KMS-11 (cell line): ENCODE data around the gene DRC7.

Source experiments
- H2AFZ ChIP-seq: fragments of 200-600 bp; sonication (generic); 2 replicates; pipeline ENCODE4 v1.6.1; 2016; ENCODE audit warnings: antibody characterized with exemption, mixed run types, low read depth
- H3K27ac ChIP-seq: fragments of 200-600 bp; sonication (generic); 2 replicates; pipeline ENCODE4 v1.6.1; 2016; ENCODE audit warnings: mild to moderate bottlenecking, mixed run types
- H3K27me3 ChIP-seq: fragments of 200-600 bp; sonication (generic); 2 replicates; pipeline ENCODE4 v1.6.1; 2017; ENCODE audit warnings: mild to moderate bottlenecking, low read depth, mixed run types, moderate library complexity; ENCODE audit not compliant: insufficient read depth
- H3K36me3 ChIP-seq: fragments of 200-600 bp; sonication (generic); 2 replicates; pipeline ENCODE4 v1.6.1; 2017; ENCODE audit warnings: mild to moderate bottlenecking, mixed run types; ENCODE audit not compliant: insufficient read depth
- H3K4me1 ChIP-seq: fragments of 200-600 bp; sonication (generic); 2 replicates; pipeline ENCODE4 v1.6.1; 2016; ENCODE audit warnings: mild to moderate bottlenecking, low read depth, mixed run types; ENCODE audit not compliant: poor library complexity, severe bottlenecking
- H3K4me2 ChIP-seq: fragments of 200-600 bp; sonication (generic); 2 replicates; pipeline ENCODE4 v1.7.0; 2016; ENCODE audit warnings: mild to moderate bottlenecking, mixed run types
- H3K4me3 ChIP-seq: fragments of 200-600 bp; sonication (generic); IDR thresholded peaks from 2 replicates; pipeline ENCODE4 v1.6.1; 2017; ENCODE audit warnings: low read depth, low read length, mixed read lengths; ENCODE audit not compliant: insufficient read depth
- H3K79me2 ChIP-seq: fragments of 200-600 bp; sonication (generic); 2 replicates; pipeline ENCODE4 v1.6.1; 2016; ENCODE audit warnings: low read depth, mixed run types; ENCODE audit not compliant: insufficient read depth
- H3K9ac ChIP-seq: fragments of 200-600 bp; sonication (generic); 2 replicates; pipeline ENCODE4 v1.6.1; 2016; ENCODE audit warnings: mild to moderate bottlenecking, mixed run types
- H4K20me1 ChIP-seq: fragments of 200-600 bp; sonication (generic); 2 replicates; pipeline ENCODE4 v1.6.1; 2016; ENCODE audit warnings: mild to moderate bottlenecking, mixed run types; ENCODE audit not compliant: insufficient read depth
- TF ChIP-seq, protein P1 (sequence below): fragments of 200-600 bp; sonication (generic); conservative IDR thresholded peaks from 2 replicates; pipeline ENCODE4 v1.6.1; 2017; ENCODE audit warnings: low read depth, mild to moderate bottlenecking, antibody characterized with exemption, low read length, moderate library complexity, mixed read lengths

Gene DRC7

DNA sequence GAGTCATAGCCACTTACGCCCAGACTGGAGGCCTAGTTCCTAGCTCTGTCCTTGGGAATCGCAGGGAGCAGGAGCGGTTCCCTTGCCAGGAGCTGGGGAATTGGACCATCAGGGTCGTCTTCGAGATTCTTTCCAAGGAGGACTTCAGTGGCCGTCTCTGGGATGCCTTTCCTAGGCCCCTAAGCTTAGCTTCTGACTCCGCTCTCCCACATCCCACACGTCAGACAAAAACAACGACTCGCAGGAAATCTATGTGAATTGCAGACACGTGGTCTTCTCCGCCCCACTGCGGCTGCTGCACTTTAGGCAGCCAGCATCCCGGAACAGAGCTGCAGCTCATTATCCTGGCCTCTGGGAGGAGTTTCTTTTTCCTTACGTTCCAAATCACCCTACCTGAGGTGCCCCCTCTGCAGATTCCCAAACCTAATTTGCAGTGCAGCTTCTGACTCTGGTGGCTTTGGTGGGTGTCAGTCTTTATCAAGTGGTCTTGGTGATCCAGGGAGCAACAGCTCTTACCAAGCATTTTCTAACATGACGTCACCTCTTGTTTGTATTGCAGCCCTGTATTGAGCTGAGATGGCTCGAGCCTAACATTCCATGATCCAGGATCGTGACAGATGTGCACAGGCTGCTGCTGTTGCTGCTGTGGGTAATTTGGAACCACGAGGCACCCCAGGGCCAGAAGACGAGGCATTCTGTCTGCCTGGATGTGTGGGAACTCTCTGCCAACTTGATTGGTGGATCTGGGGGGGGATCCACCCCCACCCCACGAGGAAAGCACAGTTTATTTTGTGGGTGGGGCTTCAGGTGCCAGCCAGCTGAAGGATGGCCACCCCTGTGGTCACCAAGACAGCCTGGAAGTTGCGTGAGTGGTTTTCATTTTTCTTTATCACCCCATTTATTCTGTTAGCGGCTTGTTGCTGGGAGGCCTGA is 42.1 kb downstream of the DRC7 start:
- Histone ChIP-seq H2AFZ (peak overlapping the region; percentile 55; the same call in 1 of the 2 replicates), H3K27ac (peak overlapping the region; percentile 44), H3K4me3 (no peak overlapping the region), H3K4me2 (peak overlapping the region; percentile 69), H3K36me3 (no peaks in the 10 kb centered on the region), H3K27me3 (no peaks in the 10 kb centered on the region), H4K20me1 (no peaks in the 10 kb centered on the region), H3K9ac (peak overlapping the region; percentile 68; the same call in 1 of the 2 replicates), H3K4me1 (peaks cover 9% of the 10 kb centered on the region), H3K79me2 (no peaks in the 10 kb centered on the region)
- TF ChIP-seq, protein P1, sequence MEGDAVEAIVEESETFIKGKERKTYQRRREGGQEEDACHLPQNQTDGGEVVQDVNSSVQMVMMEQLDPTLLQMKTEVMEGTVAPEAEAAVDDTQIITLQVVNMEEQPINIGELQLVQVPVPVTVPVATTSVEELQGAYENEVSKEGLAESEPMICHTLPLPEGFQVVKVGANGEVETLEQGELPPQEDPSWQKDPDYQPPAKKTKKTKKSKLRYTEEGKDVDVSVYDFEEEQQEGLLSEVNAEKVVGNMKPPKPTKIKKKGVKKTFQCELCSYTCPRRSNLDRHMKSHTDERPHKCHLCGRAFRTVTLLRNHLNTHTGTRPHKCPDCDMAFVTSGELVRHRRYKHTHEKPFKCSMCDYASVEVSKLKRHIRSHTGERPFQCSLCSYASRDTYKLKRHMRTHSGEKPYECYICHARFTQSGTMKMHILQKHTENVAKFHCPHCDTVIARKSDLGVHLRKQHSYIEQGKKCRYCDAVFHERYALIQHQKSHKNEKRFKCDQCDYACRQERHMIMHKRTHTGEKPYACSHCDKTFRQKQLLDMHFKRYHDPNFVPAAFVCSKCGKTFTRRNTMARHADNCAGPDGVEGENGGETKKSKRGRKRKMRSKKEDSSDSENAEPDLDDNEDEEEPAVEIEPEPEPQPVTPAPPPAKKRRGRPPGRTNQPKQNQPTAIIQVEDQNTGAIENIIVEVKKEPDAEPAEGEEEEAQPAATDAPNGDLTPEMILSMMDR = no peak

DNA sequence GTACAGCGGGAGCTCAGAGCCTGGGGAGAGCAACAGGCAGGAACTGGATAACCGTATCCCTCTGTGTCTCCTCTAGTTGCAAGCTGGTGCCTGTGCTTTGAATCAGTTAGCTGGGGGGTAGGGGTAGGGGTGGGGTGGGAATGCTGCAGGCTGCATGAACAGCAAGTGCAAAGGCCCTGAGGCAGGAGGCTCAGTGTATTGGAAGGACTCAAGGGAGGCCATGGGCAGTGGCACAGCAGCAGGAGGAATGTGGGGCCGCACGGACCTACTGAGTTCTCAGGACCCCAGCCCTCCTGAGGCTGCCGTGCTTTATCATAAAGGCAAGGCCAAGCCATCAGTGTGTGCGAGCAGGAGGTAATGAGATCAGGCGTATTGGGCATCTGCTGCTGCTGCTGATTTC is 44.2 kb downstream of the DRC7 start:
- Histone ChIP-seq H3K27ac (no peak overlapping the region), H2AFZ (no peak overlapping the region), H3K79me2 (no peaks in the 10 kb centered on the region), H3K4me2 (no peak overlapping the region), H3K4me1 (peaks cover 9% of the 10 kb centered on the region), H3K27me3 (no peaks in the 10 kb centered on the region), H3K36me3 (no peaks in the 10 kb centered on the region), H4K20me1 (no peaks in the 10 kb centered on the region), H3K9ac (no peak overlapping the region), H3K4me3 (no peak overlapping the region)
- TF ChIP-seq, protein P1 = no peak

DNA sequence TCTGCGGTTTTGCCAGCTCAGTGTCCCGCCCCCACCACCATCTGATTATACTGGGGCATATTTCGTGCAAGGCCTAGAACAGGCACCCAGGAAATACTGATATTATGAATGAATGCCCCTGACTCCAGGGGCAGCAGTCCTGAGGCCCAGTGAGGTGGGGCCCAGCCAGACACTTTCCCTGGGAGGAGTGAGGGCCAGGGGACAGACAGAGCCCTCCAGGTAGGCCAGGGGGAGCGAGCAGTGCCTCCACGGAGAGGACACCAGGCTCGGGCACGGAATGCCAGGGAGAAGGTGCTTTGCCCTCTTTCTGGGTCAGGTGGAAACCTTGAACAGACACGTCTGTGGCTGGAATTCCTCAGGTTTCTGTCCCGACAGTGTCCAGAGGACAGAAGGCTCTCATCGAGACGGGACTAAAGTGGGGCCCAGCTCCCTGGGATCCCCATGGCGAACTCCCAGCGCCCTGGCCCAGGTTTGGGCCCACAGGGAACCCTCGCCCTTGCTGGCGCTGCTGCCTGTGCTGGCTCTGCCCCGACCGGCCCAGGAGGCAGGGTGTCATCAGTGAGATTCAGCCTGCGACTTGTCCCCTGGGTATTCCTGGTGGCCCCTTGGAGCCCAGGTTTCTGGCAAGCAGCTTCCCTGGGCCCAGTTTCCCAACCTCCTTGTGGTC is 45.3 kb downstream of the DRC7 start:
- TF ChIP-seq, protein P1 = no peak
- H3K9ac ChIP-seq = no peak overlapping the region
- H3K4me1 ChIP-seq = peaks cover 9% of the 10 kb centered on the region
- H3K4me2 ChIP-seq = no peak overlapping the region
- H3K27ac ChIP-seq = no peak overlapping the region
- no peaks in the 10 kb centered on the region for H4K20me1 ChIP-seq
- H3K4me3 ChIP-seq = no peak overlapping the region
- H3K79me2 ChIP-seq = no peaks in the 10 kb centered on the region
- H3K36me3 ChIP-seq = no peaks in the 10 kb centered on the region
- no peaks in the 10 kb centered on the region for H3K27me3 ChIP-seq
- no peak overlapping the region for H2AFZ ChIP-seq

DNA sequence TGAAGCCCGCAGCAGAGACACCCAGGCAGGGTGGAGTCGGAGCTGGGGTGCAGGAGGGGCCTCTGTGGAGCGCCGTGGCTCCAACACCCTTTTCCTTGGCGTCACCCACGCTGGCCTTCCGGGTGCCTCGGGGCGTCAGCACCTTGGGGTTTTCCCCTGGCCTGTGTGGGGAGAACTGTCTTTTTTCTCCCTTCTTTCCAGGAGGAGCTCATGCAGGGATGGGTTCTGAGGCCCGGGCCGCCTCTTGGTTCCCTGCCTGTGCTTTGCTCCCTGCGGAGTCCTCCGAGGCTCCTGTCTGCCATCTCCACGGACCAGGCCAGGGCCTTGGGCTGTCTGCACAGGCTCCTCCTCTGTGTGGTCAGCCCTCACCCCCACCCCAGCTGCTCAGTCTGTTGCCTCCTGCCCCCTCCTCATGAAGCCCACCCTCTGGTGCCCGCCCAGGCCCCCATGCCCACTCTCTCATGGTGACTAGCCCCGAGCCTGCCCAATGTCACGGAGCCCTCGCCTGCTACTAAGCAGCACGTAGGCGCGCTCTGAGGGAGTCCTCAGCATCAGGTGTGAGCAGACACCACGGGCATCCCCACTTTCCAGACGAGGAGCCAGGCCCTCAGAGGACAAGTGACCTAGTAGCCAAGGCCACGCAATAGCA is 45.9 kb downstream of the DRC7 start:
- no peak overlapping the region for H3K4me2 ChIP-seq
- no peaks in the 10 kb centered on the region for H4K20me1 ChIP-seq
- H3K4me3 ChIP-seq = no peak overlapping the region
- H3K4me1 ChIP-seq = peaks cover 9% of the 10 kb centered on the region
- TF ChIP-seq, protein P1 = no peak
- no peaks in the 10 kb centered on the region for H3K36me3 ChIP-seq
- H3K9ac ChIP-seq = no peak overlapping the region
- H3K79me2 ChIP-seq = no peaks in the 10 kb centered on the region
- H3K27me3 ChIP-seq = no peaks in the 10 kb centered on the region
- no peak overlapping the region for H2AFZ ChIP-seq
- no peak overlapping the region for H3K27ac ChIP-seq
